Psoas muscle (tissue), 8 donors: Measurements from ENCODE around the gene LTO1. TPM values are rescaled to one million over a fixed set of nuclear protein-coding genes. Genes with fewer than 3 reads are reported as not detected.
A peak's percentile ranks its signal among the peaks of the same experiment; 100 is the strongest.

Experiments
- ATAC-seq, 4 donors: fragments of 200-7000 bp; cut with Tn5 transposase; one replicate each; pipeline ENCODE4 v1.9.1; 2020; ENCODE audit warnings: moderate library complexity in 3 of 4, mild to moderate bottlenecking in 2 of 4
- DNase-seq, 2 donors: peaks; one replicate each; pipeline ENCODE4 v3.0.0-alpha.2; 2020
- H3K27ac ChIP-seq: fragments of 200-600 bp; one replicate; pipeline ENCODE4 v1.8.0; 2022
- H3K27me3 ChIP-seq, 3 donors: fragments of 200-600 bp in 1 of 3; one replicate each; pipeline versions ENCODE4 v1.6.1 to v1.8.0; 2013 to 2022; ENCODE audit warnings: low read length in 2 of 3, mild to moderate bottlenecking in 2 of 3, moderate library complexity in 1 of 3; ENCODE audit not compliant: insufficient read depth in 3 of 3
- H3K36me3 ChIP-seq, 2 donors: fragments of 200-600 bp in 1 of 2; one replicate each; pipeline versions ENCODE4 v1.6.1 to v1.8.0; 2013 to 2022; ENCODE audit warnings: low read depth in 1 of 2, mild to moderate bottlenecking in 1 of 2, moderate library complexity in 1 of 2; ENCODE audit not compliant: insufficient read depth in 1 of 2
- H3K4me1 ChIP-seq: fragments of 200-600 bp; one replicate; pipeline ENCODE4 v1.8.0; 2022
- H3K4me3 ChIP-seq: fragments of 200-600 bp; one replicate; pipeline ENCODE4 v1.8.0; 2022; ENCODE audit warnings: mild to moderate bottlenecking
- H3K9me3 ChIP-seq: fragments of 200-600 bp; one replicate; pipeline ENCODE4 v1.8.0; 2022
- WGBS, 3 donors: extraction: QIAGEN DNeasy Blood & Tissue Kit; methylation state at CpG; one replicate each; pipeline versions ENCODE4 v1.1.6 to v1.1.7; 2013; 5-methylcytosine and 5-hydroxymethylcytosine counted together
- intact Hi-C, 2 donors: fragments of 100-400 bp; cut with DNase I; formaldehyde crosslinking; loops; one replicate each; pipeline versions ENCODE4 v1.11.0 to v1.14.2; 2022
- polyA plus RNA-seq, 3 donors: library from polyadenylated mRNA; stranded (reverse); fragments of 200-250 nt; gene quantifications; one replicate each; pipeline ENCODE4 v1.2.3, GENCODE V29; 2013
- total RNA-seq, 4 donors: library from RNA; stranded (reverse); fragmentation: NEBNext Ultra II Directional in 2 of 4; extraction: Animal tissue kit (Norgen Biotek cat#: 25700) in 2 of 4; gene quantifications; one replicate each; pipeline versions ENCODE4 v1.2.1 to v1.2.4, GENCODE V29; 2021 to 2023
- TF ChIP-seq, protein P1 (sequence below): fragments of 200-600 bp; IDR thresholded peaks from one replicate; pipeline ENCODE4 v1.8.0; 2022; ENCODE audit warnings: antibody characterized with exemption
- donor health status: healthy with polysubstance abuse.
- donor health status: DM: no; HTN: no; CAD: no; lungs with moderate emphysema.
- donor health status: Bipolar disorder and iron deficiency.
- donor health status: healthy.
- donor health status: DM: yes; HTN: yes; CAD: no.
- donor health status: DM: no; HTN: no; CAD: no.
- donor health status: DM: no; HTN: no; CAD: no.
- donor health status: DM: yes; HTN: yes; CAD: no.

Gene LTO1
- total and polyA plus RNA-seq, 7 donors: 8.5 to 28.1 (median 9.2) TPM

GRCh38 chr11:69650832-69651344 lies 24.3 kb downstream of the LTO1 start:
- TF ChIP-seq, protein P1, sequence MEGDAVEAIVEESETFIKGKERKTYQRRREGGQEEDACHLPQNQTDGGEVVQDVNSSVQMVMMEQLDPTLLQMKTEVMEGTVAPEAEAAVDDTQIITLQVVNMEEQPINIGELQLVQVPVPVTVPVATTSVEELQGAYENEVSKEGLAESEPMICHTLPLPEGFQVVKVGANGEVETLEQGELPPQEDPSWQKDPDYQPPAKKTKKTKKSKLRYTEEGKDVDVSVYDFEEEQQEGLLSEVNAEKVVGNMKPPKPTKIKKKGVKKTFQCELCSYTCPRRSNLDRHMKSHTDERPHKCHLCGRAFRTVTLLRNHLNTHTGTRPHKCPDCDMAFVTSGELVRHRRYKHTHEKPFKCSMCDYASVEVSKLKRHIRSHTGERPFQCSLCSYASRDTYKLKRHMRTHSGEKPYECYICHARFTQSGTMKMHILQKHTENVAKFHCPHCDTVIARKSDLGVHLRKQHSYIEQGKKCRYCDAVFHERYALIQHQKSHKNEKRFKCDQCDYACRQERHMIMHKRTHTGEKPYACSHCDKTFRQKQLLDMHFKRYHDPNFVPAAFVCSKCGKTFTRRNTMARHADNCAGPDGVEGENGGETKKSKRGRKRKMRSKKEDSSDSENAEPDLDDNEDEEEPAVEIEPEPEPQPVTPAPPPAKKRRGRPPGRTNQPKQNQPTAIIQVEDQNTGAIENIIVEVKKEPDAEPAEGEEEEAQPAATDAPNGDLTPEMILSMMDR: no peak
- DNase-seq: peak; percentile 5 to 30
- intact Hi-C loops: no loop called here
- 89 to 91% (median 89%) methylated on average over 20 to 23 of the region's 23 CpGs for WGBS, 3 donors
- peaks cover 0 to 4% (median 0%) of the 10 kb centered on the region in 3 donors for H3K27me3 ChIP-seq
- H3K27ac ChIP-seq: no peak overlapping the region
- peaks cover 0 to 21% of the 10 kb centered on the region in 2 donors for H3K36me3 ChIP-seq
- H3K9me3 ChIP-seq: no peaks in the 10 kb centered on the region
- no peak for ATAC-seq
- H3K4me3 ChIP-seq: no peak overlapping the region
- H3K4me1 ChIP-seq: no peaks in the 10 kb centered on the region

DNA sequence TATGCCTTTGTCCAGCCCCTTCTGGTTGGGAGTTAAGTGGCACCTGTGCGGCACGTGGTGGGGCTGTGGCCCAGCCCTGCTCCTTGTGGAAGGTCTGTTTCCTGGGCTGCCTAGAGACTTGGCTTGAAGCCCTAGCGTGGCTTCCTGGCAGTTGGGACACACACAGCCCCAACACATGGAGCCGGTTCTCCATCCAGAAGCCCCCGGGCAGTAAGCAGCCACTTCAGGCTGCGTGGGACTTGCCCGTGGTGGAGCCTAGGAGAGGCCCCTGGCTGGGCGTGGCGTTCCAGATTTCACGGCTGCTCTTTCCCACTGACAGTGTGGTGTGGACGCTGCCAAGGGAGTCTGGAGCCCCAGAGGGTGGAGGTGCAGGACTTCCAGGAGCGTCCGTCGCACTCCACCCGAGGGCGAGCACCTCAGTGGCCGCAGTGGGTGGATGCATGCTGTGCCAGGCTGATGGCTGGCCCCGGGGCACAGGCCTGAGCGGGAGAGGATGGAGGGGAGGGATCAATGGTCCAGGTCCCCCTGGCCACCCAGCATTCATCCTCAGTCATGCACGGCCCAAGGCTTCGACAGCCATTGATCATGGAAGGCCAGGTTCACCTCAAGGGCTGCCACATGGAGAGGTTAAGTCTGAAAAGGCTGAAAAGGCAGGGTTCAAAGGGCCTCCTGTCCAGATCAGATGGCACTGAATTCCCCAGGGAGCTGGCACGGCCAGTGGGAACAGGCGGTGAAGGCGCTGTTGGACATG lies 24.9 kb downstream of the LTO1 start:
- TF ChIP-seq, protein P1: no peak
- intact Hi-C loops: no loop called here
- no peak overlapping the region for H3K4me3 ChIP-seq
- peaks cover 0 to 21% of the 10 kb centered on the region in 2 donors for H3K36me3 ChIP-seq
- H3K4me1 ChIP-seq: no peaks in the 10 kb centered on the region
- DNase-seq (peak; percentile 5 to 29), ATAC-seq (no peak)
- H3K27ac ChIP-seq: no peak overlapping the region
- 59 to 66% (median 59%) methylated on average over 24 of the region's 24 CpGs for WGBS, 3 donors
- no peaks in the 10 kb centered on the region for H3K9me3 ChIP-seq
- peaks cover 0 to 9% (median 0%) of the 10 kb centered on the region in 3 donors for H3K27me3 ChIP-seq

- Histone ChIP-seq H3K36me3 (peaks cover 0 to 21% of the 10 kb centered on the region in 2 donors), H3K27me3 (peaks cover 0 to 16% (median 0%) of the 10 kb centered on the region in 3 donors), H3K4me1 (no peaks in the 10 kb centered on the region), H3K4me3 (no peak overlapping the region), H3K9me3 (no peaks in the 10 kb centered on the region), H3K27ac (no peak overlapping the region)
- intact Hi-C loops: loop anchor here in 1 of 2 donors (10.0 kb wide), 1 partner anchor 355 kb away; the partner anchor contains the start of gene MYEOV
- DNase-seq: no peak
- TF ChIP-seq, protein P1: no peak
- no peak for ATAC-seq
- WGBS, 3 donors: 90 to 93% (median 91%) methylated on average over 10 of the region's 10 CpGs
Observed at GRCh38 chr11:69649576-69649900, 25.6 kb downstream of the LTO1 start.

DNA sequence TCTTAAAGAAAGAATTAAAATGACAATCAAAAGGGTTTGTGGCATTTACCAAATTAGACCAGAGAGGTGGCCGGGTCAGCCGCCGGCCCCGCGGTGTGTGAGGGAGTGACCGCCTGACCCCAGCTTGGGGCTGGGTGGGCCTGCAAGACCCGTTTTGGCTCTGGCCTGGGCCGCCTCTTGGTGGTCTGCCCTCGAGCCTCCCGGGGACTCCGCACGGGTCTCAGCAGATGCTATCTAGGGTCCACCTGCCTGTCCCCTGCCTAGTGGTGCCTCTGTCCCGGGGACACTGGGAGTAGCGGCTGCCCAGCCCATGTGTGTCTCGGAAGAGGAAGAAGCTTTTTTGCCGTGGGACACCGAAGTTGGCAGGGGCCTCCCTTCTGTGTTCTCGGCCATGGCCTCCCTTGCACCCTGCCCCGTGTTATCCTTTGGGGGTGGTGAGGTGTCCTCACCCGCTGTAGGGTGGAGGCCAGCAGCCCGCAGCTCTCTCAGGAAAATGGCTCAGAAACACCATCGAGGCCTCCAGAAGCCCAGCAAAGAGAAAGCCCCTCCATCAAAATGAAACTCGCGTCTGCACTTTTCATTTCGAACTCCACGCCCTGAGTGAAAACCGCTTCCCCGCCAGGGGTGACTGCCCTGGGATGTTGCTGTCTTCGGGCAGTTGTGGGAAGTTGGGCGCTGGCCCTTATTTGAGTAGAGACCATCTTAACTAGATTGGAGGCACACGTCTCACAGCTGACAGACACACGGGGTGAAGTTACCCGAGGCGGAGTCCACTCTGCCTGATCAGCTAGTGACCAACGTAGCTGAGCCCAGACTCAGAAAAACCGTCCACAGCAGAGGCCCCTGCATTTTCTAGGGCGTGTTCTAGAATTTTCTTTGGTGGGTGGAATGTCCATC lies 26.2 kb downstream of the LTO1 start:
- H3K36me3 ChIP-seq: peaks cover 0 to 17% of the 10 kb centered on the region in 2 donors
- TF ChIP-seq, protein P1: no peak
- intact Hi-C loops: loop anchor here in 1 of 2 donors (10.0 kb wide), 1 partner anchor 354 kb away; the partner anchor contains the start of gene MYEOV
- DNase-seq: no peak
- no peak overlapping the region for H3K27ac ChIP-seq
- peaks cover 0 to 22% (median 0%) of the 10 kb centered on the region in 3 donors for H3K27me3 ChIP-seq
- no peak for ATAC-seq
- WGBS, 3 donors: 89 to 91% (median 90%) methylated on average over 34 to 37 of the region's 37 CpGs
- no peak overlapping the region for H3K4me3 ChIP-seq
- no peaks in the 10 kb centered on the region for H3K9me3 ChIP-seq
- no peaks in the 10 kb centered on the region for H3K4me1 ChIP-seq
